Heart right ventricle (tissue), 16 donors: ENCODE data around the gene EPN3. TPM values are rescaled to one million over a fixed set of nuclear protein-coding genes. Genes with fewer than 3 reads are reported as not detected.

Experiments used
- ATAC-seq, 8 donors: fragments of 200-7000 bp; cut with Tn5 transposase; one replicate each; pipeline ENCODE4 v1.9.1; 2020; ENCODE audit warnings: mild to moderate bottlenecking in 8 of 8, moderate library complexity in 8 of 8, moderate number of reproducible peaks in 1 of 8
- DNase-seq, 2 donors: peaks; one replicate each; pipeline ENCODE4 v3.0.0-alpha.2; 2020
- H3K27ac ChIP-seq, 10 donors: fragments of 200-600 bp; sonication (generic) in 2 of 10; one replicate each; pipeline versions ENCODE4 v1.5.0 to v1.8.0; 2020 to 2022; ENCODE audit warnings: mild to moderate bottlenecking in 3 of 10
- H3K27me3 ChIP-seq, 7 donors: fragments of 200-600 bp; one replicate each; pipeline ENCODE4 v1.8.0; 2021 to 2022; ENCODE audit warnings: mild to moderate bottlenecking in 2 of 7
- H3K36me3 ChIP-seq, 9 donors: fragments of 200-600 bp; sonication (generic) in 1 of 9; one replicate each; pipeline versions ENCODE4 v1.5.0 to v1.8.0; 2020 to 2022; ENCODE audit warnings: mild to moderate bottlenecking in 2 of 9
- H3K4me1 ChIP-seq, 9 donors: fragments of 200-600 bp; sonication (generic) in 1 of 9; one replicate each; pipeline versions ENCODE4 v1.5.0 to v1.8.0; 2020 to 2022; ENCODE audit warnings: mild to moderate bottlenecking in 4 of 9
- H3K4me3 ChIP-seq, 10 donors: fragments of 200-600 bp; sonication (generic) in 2 of 10; one replicate each; pipeline versions ENCODE4 v1.5.0 to v1.8.0; 2020 to 2022; ENCODE audit warnings: mild to moderate bottlenecking in 7 of 10, moderate library complexity in 2 of 10
- H3K9me3 ChIP-seq, 11 donors: fragments of 200-600 bp in 10 of 11; sonication (generic) in 2 of 11; one replicate each; pipeline versions ENCODE4 v1.5.0 to v1.8.0; 2013 to 2022; ENCODE audit warnings: mild to moderate bottlenecking in 2 of 11, control low read depth in 1 of 11, moderate library complexity in 1 of 11
- WGBS, 2 donors: extraction: QIAGEN DNeasy Blood & Tissue Kit; methylation state at CpG; one replicate each; pipeline ENCODE4 v1.1.7; 2013; ENCODE audit warnings: inconsistent platforms in 1 of 2; 5-methylcytosine and 5-hydroxymethylcytosine counted together
- intact Hi-C, 10 donors: fragments of 100-400 bp; cut with DNase I; formaldehyde crosslinking; loops; one replicate each; pipeline versions ENCODE4 v1.11.1 to v1.14.2; 2022
- polyA plus RNA-seq, 2 donors: library from polyadenylated mRNA; stranded (reverse); fragments of 200-250 nt; gene quantifications; one replicate each; pipeline ENCODE4 v1.2.3, GENCODE V29; 2013
- total RNA-seq, 10 donors: library from RNA; stranded (reverse); fragmentation: NEBNext Ultra II Directional in 3 of 10; extraction: Animal tissue kit (Norgen Biotek cat#: 25700) in 3 of 10; gene quantifications; one replicate each; pipeline versions ENCODE4 v1.2.1 to v1.2.4, GENCODE V29; 2021 to 2023
- TF ChIP-seq, protein P1 (sequence below), 9 donors: fragments of 200-600 bp; sonication (generic) in 2 of 9; IDR thresholded peaks; one replicate each; pipeline versions ENCODE4 v1.5.0 to v1.8.0; 2021 to 2022; ENCODE audit warnings: antibody characterized with exemption in 9 of 9, mild to moderate bottlenecking in 5 of 9, moderate library complexity in 1 of 9
- donor health status: Arrhythmogenic right ventricular cardiomyopathy.
- donor health status: ischemic (EF 13 %, LVEDD 7.1; RV severe dilation, severe dysfunction).
- donor health status: healthy with polysubstance abuse.
- donor health status: DM: no; HTN: yes; CAD: no.
- donor health status: DM: no; HTN: no; CAD: no.
- donor health status: ischemic (EF 25% LVEDD 6.9; RV normal size, moderate dysfunction).
- donor health status: ischemic (EF 25% LVEDD 5.7; RV mildly dilated, moderate dysfunction).
- donor health status: healthy.
- donor health status: DM: yes; HTN: yes; CAD: no.
- donor health status: Ischemic cardiomyopathy.
- donor health status: ischemic (EF 35%, LVEDD 5.7; RV mildly dilated, moderate dysfunction).
- donor health status: nonischemic (EF 11% LVEDD 7.7; RV severe dilation, severe dysfunction).
- donor health status: DM: yes; HTN: yes; CAD: no.
- donor health status: PGD.
- donor health status: ischemic (EF 29% LVEDD 5.4; RV normal size, mild dysfunction).
- donor health status: nonischemic (EF 23%, LVEDD 6.1; RV moderate dilation, normal function).

EPN3 gene
- total and polyA plus RNA-seq, 12 donors = 3.0 to 21.5 (median 10.1) TPM

DNA sequence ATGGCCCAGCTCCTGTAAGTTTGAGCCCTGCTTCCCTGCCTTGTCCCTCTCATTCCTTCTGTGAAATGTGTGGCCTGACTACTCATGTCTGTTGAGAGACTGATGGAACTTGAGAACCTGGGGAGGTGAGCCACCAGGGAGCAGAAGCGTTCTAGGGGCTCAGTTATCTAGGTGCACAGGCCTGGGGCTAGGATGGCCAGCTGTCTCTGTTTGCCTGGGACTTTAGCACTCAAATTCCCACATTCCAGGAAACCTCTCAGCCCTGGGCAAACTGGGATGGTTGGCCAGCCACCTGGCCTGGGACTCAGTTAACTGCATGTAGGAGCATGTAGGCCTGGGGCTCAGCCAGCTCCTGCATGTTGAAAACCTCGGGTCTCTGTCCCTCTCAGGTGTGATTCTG, 9.3 kb upstream of the EPN3 start:
- Histone ChIP-seq H3K27me3 (no peaks in the 10 kb centered on the region), H3K27ac (no peak overlapping the region), H3K4me1 (peaks cover 0 to 6% (median 0%) of the 10 kb centered on the region in 9 donors), H3K36me3 (no peaks in the 10 kb centered on the region), H3K4me3 (no peak overlapping the region), H3K9me3 (no peaks in the 10 kb centered on the region)
- TF ChIP-seq, protein P1, sequence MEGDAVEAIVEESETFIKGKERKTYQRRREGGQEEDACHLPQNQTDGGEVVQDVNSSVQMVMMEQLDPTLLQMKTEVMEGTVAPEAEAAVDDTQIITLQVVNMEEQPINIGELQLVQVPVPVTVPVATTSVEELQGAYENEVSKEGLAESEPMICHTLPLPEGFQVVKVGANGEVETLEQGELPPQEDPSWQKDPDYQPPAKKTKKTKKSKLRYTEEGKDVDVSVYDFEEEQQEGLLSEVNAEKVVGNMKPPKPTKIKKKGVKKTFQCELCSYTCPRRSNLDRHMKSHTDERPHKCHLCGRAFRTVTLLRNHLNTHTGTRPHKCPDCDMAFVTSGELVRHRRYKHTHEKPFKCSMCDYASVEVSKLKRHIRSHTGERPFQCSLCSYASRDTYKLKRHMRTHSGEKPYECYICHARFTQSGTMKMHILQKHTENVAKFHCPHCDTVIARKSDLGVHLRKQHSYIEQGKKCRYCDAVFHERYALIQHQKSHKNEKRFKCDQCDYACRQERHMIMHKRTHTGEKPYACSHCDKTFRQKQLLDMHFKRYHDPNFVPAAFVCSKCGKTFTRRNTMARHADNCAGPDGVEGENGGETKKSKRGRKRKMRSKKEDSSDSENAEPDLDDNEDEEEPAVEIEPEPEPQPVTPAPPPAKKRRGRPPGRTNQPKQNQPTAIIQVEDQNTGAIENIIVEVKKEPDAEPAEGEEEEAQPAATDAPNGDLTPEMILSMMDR (IDR thresholded peaks at IDR 0.05) = no peak
- DNase-seq (no peak), ATAC-seq (no peak)
- 86 to 89% methylated on average over 2 of the region's 2 CpGs for WGBS, 2 donors
- intact Hi-C loops = no loop called here

DNA sequence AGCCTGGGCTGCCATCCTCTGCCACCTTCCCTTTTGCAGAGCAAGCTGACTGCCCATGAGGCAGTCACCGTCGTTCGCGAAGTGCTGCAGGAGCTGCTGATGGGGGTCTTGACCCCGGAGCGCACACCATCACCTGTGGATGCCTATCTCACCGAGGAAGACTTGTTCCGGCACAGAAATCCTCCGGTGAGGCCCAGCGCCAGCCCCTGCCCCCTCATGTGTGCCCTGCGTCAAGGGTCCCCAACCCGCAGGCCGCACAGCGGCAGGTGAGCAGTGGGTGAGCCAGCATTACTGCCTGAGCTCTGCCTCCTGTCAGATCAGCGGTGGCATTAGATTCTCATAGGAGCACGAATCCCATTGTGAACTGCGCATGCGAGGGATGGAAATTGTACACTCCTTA, 7.7 kb upstream of the EPN3 start:
- Histone ChIP-seq H3K4me1 (no peaks in the 10 kb centered on the region), H3K36me3 (no peaks in the 10 kb centered on the region), H3K27me3 (peaks cover 0 to 8% (median 0%) of the 10 kb centered on the region in 7 donors), H3K27ac (no peak overlapping the region), H3K9me3 (no peaks in the 10 kb centered on the region), H3K4me3 (no peak overlapping the region)
- no peak for ATAC-seq
- no peak for DNase-seq
- WGBS, 2 donors = 93 to 95% methylated on average over 18 of the region's 18 CpGs
- intact Hi-C loops = no loop called here
- TF ChIP-seq, protein P1 (IDR thresholded peaks at IDR 0.05) = no peak

DNA sequence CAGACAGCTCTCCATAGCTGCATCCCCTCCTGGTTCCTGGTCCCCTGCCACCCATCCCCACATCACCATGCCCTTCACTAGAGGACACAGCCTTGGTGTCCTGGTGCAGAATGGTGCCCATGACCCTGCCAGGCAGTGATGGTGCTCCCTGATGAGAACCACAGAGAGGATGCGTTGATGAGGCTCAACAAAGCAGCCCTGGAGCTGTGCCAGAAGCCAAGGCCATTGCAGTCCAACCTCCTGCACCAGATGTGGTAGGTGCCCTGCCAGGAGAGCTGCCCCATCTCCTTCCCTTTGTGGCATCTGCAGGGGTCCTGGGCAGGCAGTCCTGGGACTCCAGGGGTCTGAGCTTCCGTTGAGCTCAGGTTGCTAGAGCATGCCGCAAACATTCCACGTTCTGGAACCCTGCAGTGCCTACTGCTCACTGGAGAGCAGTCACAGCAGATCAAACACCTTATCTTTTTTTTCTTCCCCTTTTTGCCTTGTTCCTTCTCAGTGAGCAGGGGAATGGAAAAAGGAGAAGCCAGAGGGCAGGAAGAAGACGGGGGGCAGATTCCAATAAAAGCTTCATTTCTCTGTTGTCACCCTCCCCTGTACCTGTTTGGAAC, 5.3 kb upstream of the EPN3 start:
- intact Hi-C loops = no loop called here
- Histone ChIP-seq H3K36me3 (no peaks in the 10 kb centered on the region), H3K4me3 (no peak overlapping the region), H3K27ac (no peak overlapping the region), H3K4me1 (peaks cover 0 to 4% (median under 1%) of the 10 kb centered on the region in 9 donors), H3K9me3 (no peaks in the 10 kb centered on the region), H3K27me3 (peaks cover 0 to 28% (median 17%) of the 10 kb centered on the region in 7 donors)
- ATAC-seq (peak in 1 of 8 donors; percentile 7), DNase-seq (no peak)
- 62 to 76% methylated on average over 5 of the region's 5 CpGs for WGBS, 2 donors
- TF ChIP-seq, protein P1 (IDR thresholded peaks at IDR 0.05) = no peak

DNA sequence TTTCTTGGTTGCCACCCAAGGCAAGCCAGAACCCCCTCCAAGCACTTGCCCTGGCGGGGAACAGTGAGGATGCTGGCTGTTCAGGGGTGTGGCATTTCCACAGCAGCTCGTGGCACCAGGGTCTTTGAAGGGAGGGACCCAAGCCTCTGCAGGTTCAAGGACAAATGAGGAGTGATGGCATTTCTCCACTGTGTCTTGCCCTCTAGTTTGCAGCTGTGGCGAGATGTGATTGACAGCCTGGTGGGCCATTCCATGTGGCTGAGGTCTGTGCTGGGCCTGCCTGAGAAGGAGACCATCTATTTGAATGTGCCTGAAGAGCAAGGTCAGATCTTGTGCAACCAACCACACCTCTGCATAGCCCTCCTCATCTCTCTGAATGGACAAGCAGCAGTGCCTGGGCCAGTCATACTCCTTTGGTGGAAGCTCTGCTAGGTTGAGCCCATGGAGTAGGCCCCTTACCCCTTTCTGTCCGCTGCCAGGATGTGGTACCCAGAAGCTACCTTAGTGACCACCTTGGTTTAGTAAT, 4.5 kb upstream of the EPN3 start:
- TF ChIP-seq, protein P1 (IDR thresholded peaks at IDR 0.05) = no peak
- 75 to 90% methylated on average over 4 of the region's 4 CpGs for WGBS, 2 donors
- no peak overlapping the region for H3K4me3 ChIP-seq
- ATAC-seq (no peak), DNase-seq (no peak)
- no peaks in the 10 kb centered on the region for H3K36me3 ChIP-seq
- H3K27ac ChIP-seq = no peak overlapping the region
- peaks cover 0 to 11% (median 7%) of the 10 kb centered on the region in 9 donors for H3K4me1 ChIP-seq
- intact Hi-C loops = no loop called here
- peaks cover 0 to 35% (median 24%) of the 10 kb centered on the region in 7 donors for H3K27me3 ChIP-seq
- H3K9me3 ChIP-seq = no peaks in the 10 kb centered on the region
